Immature natural killer cell (primary cell): ENCODE measurements around the gene PRXL2A. TPM values are rescaled to one million over a fixed set of nuclear protein-coding genes. Genes with fewer than 3 reads are reported as not detected.

Experiments
- DNase-seq, 3 donors: peaks; one replicate each; pipeline ENCODE4 v3.0.0; 2022; ENCODE audit warnings: mixed read lengths in 1 of 3
- H3K27ac Mint-ChIP-seq, 6 donors: one replicate each; pipeline ENCODE4 v1.8.0; 2020; ENCODE audit warnings: mixed read lengths in 6 of 6, mild to moderate bottlenecking in 5 of 6, inconsistent platforms in 4 of 6, moderate library complexity in 3 of 6
- H3K27me3 Mint-ChIP-seq, 3 donors: one replicate each; pipeline ENCODE4 v1.8.0; 2020 to 2021; ENCODE audit warnings: low read depth in 3 of 3, mild to moderate bottlenecking in 3 of 3, mixed read lengths in 3 of 3, moderate library complexity in 3 of 3, inconsistent platforms in 1 of 3
- H3K36me3 Mint-ChIP-seq, 3 donors: one replicate each; pipeline ENCODE4 v1.8.0; 2020; ENCODE audit warnings: mixed read lengths in 3 of 3, inconsistent platforms in 2 of 3, mild to moderate bottlenecking in 2 of 3
- H3K4me1 Mint-ChIP-seq, 2 donors: one replicate each; pipeline ENCODE4 v1.8.0; 2020; ENCODE audit warnings: inconsistent platforms in 2 of 2, mild to moderate bottlenecking in 2 of 2, mixed read lengths in 2 of 2, moderate library complexity in 1 of 2
- H3K4me3 Mint-ChIP-seq, 5 donors: one replicate each; pipeline ENCODE4 v1.8.0; 2020; ENCODE audit warnings: mild to moderate bottlenecking in 5 of 5, mixed read lengths in 5 of 5, inconsistent platforms in 3 of 5, moderate library complexity in 3 of 5
- H3K9me3 Mint-ChIP-seq, 6 donors: one replicate each; pipeline ENCODE4 v1.8.0; 2020; ENCODE audit warnings: mild to moderate bottlenecking in 6 of 6, mixed read lengths in 6 of 6, inconsistent platforms in 4 of 6, moderate library complexity in 3 of 6
- polyA plus RNA-seq, 3 donors: library from polyadenylated mRNA; unstranded; fragments of 300-500 nt; fragmentation: Illumina TruSeq; gene quantifications; one replicate each; pipeline ENCODE4 v1.2.3, GENCODE V29; 2021

The PRXL2A gene
- polyA plus RNA-seq, 3 donors from 2014 or later, result 3.9 to 6.3 (median 4.3) TPM

- H3K4me3 Mint-ChIP-seq, result peak overlapping the region; percentile 97 to 100 (median 99)
- no peaks in the 10 kb centered on the region for H3K9me3 Mint-ChIP-seq
- H3K27me3 Mint-ChIP-seq, result peaks cover 11 to 19% (median 12%) of the 10 kb centered on the region in 3 donors
- H3K27ac Mint-ChIP-seq, result peak overlapping the region; percentile 92 to 97 (median 96)
- H3K36me3 Mint-ChIP-seq, result peaks cover 0 to 3% (median 0%) of the 10 kb centered on the region in 3 donors
- DNase-seq, result peak; percentile 50 to 51 (median 50)
- peaks cover 49 to 55% of the 10 kb centered on the region in 2 donors for H3K4me1 Mint-ChIP-seq
These were observed 46.4 kb downstream of the PRXL2A start for GRCh38 chr10:80454513-80455460.

- no peaks in the 10 kb centered on the region for H3K9me3 Mint-ChIP-seq
- DNase-seq, result no peak
- H3K27me3 Mint-ChIP-seq, result peaks cover 11 to 20% (median 12%) of the 10 kb centered on the region in 3 donors
- peak overlapping the region; percentile 92 to 97 (median 96) for H3K27ac Mint-ChIP-seq
- H3K36me3 Mint-ChIP-seq, result peaks cover 0 to 3% (median 0%) of the 10 kb centered on the region in 3 donors
- peak overlapping the region; percentile 97 to 100 (median 99) for H3K4me3 Mint-ChIP-seq
- H3K4me1 Mint-ChIP-seq, result peaks cover 58 to 64% of the 10 kb centered on the region in 2 donors
These were observed 47.4 kb downstream of the PRXL2A start for GRCh38 chr10:80455461-80456349.

GRCh38 chr10:80457554-80458262 lies 49.4 kb downstream of the PRXL2A start:
- peaks cover 11 to 25% (median 12%) of the 10 kb centered on the region in 3 donors for H3K27me3 Mint-ChIP-seq
- H3K36me3 Mint-ChIP-seq, result peaks cover 0 to 7% (median 0%) of the 10 kb centered on the region in 3 donors

GRCh38 chr10:80458263-80458625 lies 49.9 kb downstream of the PRXL2A start:
- no peak for DNase-seq
- Mint-ChIP-seq H3K4me1 (peaks cover 82 to 89% of the 10 kb centered on the region in 2 donors), H3K9me3 (no peaks in the 10 kb centered on the region), H3K36me3 (peaks cover 0 to 8% (median under 1%) of the 10 kb centered on the region in 3 donors), H3K27me3 (peaks cover 10 to 24% (median 10%) of the 10 kb centered on the region in 3 donors), H3K4me3 (peak overlapping the region; percentile 97 to 100 (median 99)), H3K27ac (peak overlapping the region; percentile 92 to 97 (median 96))

More at GRCh38 chr10:80457554-80458262, 49.4 kb downstream of the PRXL2A start:
- Mint-ChIP-seq H3K9me3 (no peaks in the 10 kb centered on the region), H3K4me1 (peaks cover 78 to 84% of the 10 kb centered on the region in 2 donors), H3K4me3 (peak overlapping the region; percentile 97 to 100 (median 99)), H3K27ac (peak overlapping the region; percentile 92 to 97 (median 96))
- no peak for DNase-seq

DNA sequence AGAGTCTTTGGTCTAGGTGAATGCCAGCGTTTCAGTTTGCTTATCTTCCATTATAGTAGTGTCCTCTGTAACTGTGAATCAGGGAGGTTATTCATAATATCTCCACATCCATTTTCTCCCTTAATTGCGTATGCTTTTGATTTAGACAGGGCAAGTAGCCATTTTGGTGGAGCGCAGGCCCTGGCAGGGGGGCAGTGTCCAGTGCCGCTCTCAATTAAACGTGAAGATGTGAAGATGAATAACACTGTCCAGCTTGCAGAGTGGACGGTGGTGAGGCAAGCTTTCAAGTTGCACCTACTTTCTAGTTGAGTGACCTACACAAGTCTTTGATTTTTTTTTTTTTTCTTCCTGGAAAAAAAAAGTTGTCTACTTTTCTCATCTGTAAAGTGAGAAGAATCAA lies 50.3 kb downstream of the PRXL2A start:
- H3K9me3 Mint-ChIP-seq, result no peaks in the 10 kb centered on the region
- H3K27ac Mint-ChIP-seq, result peak overlapping the region; percentile 92 to 97 (median 96)
- no peak for DNase-seq
- H3K4me1 Mint-ChIP-seq, result peaks cover 82 to 89% of the 10 kb centered on the region in 2 donors
- H3K4me3 Mint-ChIP-seq, result peak overlapping the region; percentile 97 to 100 (median 99)
- H3K27me3 Mint-ChIP-seq, result peaks cover 6 to 22% (median 7%) of the 10 kb centered on the region in 3 donors
- peaks cover 0 to 12% (median 3%) of the 10 kb centered on the region in 3 donors for H3K36me3 Mint-ChIP-seq

DNA sequence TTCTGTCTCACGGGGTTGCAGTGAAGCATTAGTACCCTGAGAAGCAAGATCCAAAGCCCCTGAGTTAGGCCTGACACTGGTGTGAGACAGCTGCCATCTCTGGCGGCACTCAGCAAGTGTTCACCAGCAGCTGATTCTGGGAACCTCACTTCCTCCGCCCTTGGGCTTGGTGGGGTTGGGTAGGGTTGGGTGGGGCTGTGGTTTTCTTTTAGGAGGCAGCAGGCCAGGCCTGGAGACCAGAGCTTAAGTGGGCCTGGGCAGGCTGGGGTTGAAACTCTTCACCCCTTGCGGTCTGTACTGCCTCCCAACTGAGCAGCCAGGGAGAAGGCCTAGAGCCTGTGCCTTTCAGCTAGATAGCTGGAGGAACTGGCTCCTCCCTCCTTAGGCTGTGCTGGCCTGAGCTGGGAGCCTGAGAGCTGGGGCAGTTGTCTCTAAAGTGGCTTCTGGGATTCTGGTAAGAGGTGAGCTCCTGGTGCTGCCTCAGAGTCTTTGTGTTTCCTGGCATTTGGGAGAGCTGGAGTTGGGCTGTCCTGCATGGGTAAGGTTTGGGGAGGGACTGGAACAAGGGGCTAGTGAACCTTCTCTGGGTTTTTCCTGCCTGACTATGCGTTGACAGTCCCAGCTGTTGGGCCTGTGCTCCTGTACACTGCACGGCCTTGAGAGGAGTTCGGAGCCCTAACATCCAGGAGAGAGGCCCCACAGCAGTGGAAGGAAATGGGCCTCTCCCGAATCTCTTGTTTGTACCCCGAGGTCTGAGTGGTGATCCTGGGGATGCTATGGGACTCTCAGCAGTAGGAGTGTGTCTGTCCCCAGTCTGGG lies 50.9 kb downstream of the PRXL2A start:
- Mint-ChIP-seq H3K27me3 (peaks cover 6 to 21% (median 7%) of the 10 kb centered on the region in 3 donors), H3K9me3 (no peaks in the 10 kb centered on the region), H3K27ac (peak overlapping the region; percentile 92 to 97 (median 96)), H3K4me3 (peak overlapping the region; percentile 97 to 100 (median 99)), H3K36me3 (peaks cover 0 to 14% (median 3%) of the 10 kb centered on the region in 3 donors), H3K4me1 (peaks cover 87 to 94% of the 10 kb centered on the region in 2 donors)
- DNase-seq, result peak; percentile 54 to 61 (median 60)

GRCh38 chr10:80460399-80461207 lies 52.3 kb downstream of the PRXL2A start:
- peak overlapping the region; percentile 97 to 100 (median 99) for H3K4me3 Mint-ChIP-seq
- H3K4me1 Mint-ChIP-seq, result peaks cover 100% of the 10 kb centered on the region in 2 donors
- H3K27ac Mint-ChIP-seq, result peak overlapping the region; percentile 92 to 97 (median 96)
- H3K36me3 Mint-ChIP-seq, result peaks cover 0 to 11% (median 3%) of the 10 kb centered on the region in 3 donors
- H3K27me3 Mint-ChIP-seq, result peaks cover 2 to 17% (median 5%) of the 10 kb centered on the region in 3 donors
- H3K9me3 Mint-ChIP-seq, result no peaks in the 10 kb centered on the region
- no peak for DNase-seq

- H3K4me1 Mint-ChIP-seq, result peaks cover 100% of the 10 kb centered on the region in 2 donors
- peaks cover 0 to 15% (median 3%) of the 10 kb centered on the region in 3 donors for H3K36me3 Mint-ChIP-seq
- peak overlapping the region; percentile 97 to 100 (median 99) for H3K4me3 Mint-ChIP-seq
- H3K9me3 Mint-ChIP-seq, result no peaks in the 10 kb centered on the region
- H3K27ac Mint-ChIP-seq, result peak overlapping the region; percentile 92 to 97 (median 96)
- H3K27me3 Mint-ChIP-seq, result peaks cover 2 to 13% (median 3%) of the 10 kb centered on the region in 3 donors
- no peak for DNase-seq
These were observed 53.1 kb downstream of the PRXL2A start for GRCh38 chr10:80461208-80462183.

- H3K9me3 Mint-ChIP-seq, result no peaks in the 10 kb centered on the region
- DNase-seq, result no peak
- H3K36me3 Mint-ChIP-seq, result peaks cover 0 to 15% (median 3%) of the 10 kb centered on the region in 3 donors
- peak overlapping the region; percentile 92 to 97 (median 95) for H3K27ac Mint-ChIP-seq
- H3K27me3 Mint-ChIP-seq, result peaks cover 2 to 11% (median 2%) of the 10 kb centered on the region in 3 donors
- H3K4me1 Mint-ChIP-seq, result peaks cover 100% of the 10 kb centered on the region in 2 donors
- peak overlapping the region; percentile 75 to 99 (median 81) for H3K4me3 Mint-ChIP-seq
These were observed 54.1 kb downstream of the PRXL2A start for GRCh38 chr10:80462299-80462980.
